BJ (cell line): ENCODE results near the gene LRMDA. TPM values are rescaled to one million over a fixed set of nuclear protein-coding genes. Genes with fewer than 3 reads are reported as not detected.
A peak's percentile ranks its signal among the peaks of the same experiment; 100 is the strongest.

ENCODE experiments used
- CTCF ChIA-PET: fragments of 350-600 bp; formaldehyde crosslinking; extraction: SDS; loops from one replicate; lab custom pipeline; 2021; ENCODE audit warnings: antibody characterized with exemption, inconsistent platforms; lab: Yijun Ruan, JAX
- POLR2A ChIA-PET: fragments of 300-600 bp; sonication (Branson Sonifier 250); formaldehyde crosslinking; extraction: SDS; loops from one replicate; lab custom pipeline; 2021; ENCODE audit warnings: antibody characterized with exemption; lab: Charles Lee
- DNase-seq: peaks from one replicate; pipeline ENCODE4 v3.0.0-alpha.2; 2011; ENCODE audit warnings: low read depth
- H3K27me3 ChIP-seq: 2 replicates; pipeline ENCODE4 v1.6.0; 2011; ENCODE audit warnings: low read length; ENCODE audit not compliant: control insufficient read depth, insufficient read depth
- H3K36me3 ChIP-seq: 2 replicates; pipeline ENCODE4 v1.5.1; 2011; ENCODE audit warnings: low read length; ENCODE audit not compliant: control insufficient read depth, insufficient read depth
- H3K4me3 ChIP-seq: 2 replicates; pipeline ENCODE4 v1.5.1; 2011; ENCODE audit warnings: low read depth, mild to moderate bottlenecking, control low read depth, low read length
- polyA plus RNA-seq: library from polyadenylated mRNA; depleted of rRNA; stranded (reverse); fragments of >200 nt; gene quantifications from 2 replicates; pipeline ENCODE4 v1.2.3, GENCODE V29; 2011
- TF ChIP-seq, protein P1 (sequence below): IDR thresholded peaks from 2 replicates; pipeline ENCODE4 v1.5.1; 2011; ENCODE audit warnings: low read depth, mild to moderate bottlenecking, control low read depth, inconsistent platforms, low read length, moderate library complexity; ENCODE audit not compliant: insufficient read depth

The LRMDA gene
- polyA plus RNA-seq, 1 experiment: not detected

DNA sequence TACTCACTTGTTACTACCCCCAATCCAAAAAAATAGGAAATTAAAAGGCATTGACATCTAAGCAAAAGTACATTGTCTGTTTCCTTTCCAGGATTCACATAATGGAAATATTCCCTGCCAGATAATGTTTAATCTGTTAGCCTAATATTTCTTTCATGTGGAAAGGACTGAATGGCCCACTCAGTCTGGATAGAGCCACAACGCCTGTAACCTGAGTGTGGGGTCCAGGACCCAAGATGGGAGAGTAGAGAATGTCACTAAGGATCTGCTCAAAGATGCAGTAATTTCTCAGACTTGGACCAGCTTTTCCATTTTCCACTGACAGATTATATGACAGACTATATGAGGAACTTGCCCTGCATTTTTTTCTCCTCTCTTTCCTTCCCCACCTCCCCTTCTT is 1117.3 kb downstream of the LRMDA start:
- no peaks in the 10 kb centered on the region for H3K36me3 ChIP-seq
- ChIA-PET POLR2A (no interaction called here), CTCF (interaction anchor here (1.0 to 1.1 kb wide), 2 partner anchors 210 to 457 kb away, joined by 3 read pairs; no protein-coding TSS in a partner anchor)
- DNase-seq: no peak
- TF ChIP-seq, protein P1, sequence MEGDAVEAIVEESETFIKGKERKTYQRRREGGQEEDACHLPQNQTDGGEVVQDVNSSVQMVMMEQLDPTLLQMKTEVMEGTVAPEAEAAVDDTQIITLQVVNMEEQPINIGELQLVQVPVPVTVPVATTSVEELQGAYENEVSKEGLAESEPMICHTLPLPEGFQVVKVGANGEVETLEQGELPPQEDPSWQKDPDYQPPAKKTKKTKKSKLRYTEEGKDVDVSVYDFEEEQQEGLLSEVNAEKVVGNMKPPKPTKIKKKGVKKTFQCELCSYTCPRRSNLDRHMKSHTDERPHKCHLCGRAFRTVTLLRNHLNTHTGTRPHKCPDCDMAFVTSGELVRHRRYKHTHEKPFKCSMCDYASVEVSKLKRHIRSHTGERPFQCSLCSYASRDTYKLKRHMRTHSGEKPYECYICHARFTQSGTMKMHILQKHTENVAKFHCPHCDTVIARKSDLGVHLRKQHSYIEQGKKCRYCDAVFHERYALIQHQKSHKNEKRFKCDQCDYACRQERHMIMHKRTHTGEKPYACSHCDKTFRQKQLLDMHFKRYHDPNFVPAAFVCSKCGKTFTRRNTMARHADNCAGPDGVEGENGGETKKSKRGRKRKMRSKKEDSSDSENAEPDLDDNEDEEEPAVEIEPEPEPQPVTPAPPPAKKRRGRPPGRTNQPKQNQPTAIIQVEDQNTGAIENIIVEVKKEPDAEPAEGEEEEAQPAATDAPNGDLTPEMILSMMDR: no peak
- H3K4me3 ChIP-seq: no peak overlapping the region
- no peaks in the 10 kb centered on the region for H3K27me3 ChIP-seq

DNA sequence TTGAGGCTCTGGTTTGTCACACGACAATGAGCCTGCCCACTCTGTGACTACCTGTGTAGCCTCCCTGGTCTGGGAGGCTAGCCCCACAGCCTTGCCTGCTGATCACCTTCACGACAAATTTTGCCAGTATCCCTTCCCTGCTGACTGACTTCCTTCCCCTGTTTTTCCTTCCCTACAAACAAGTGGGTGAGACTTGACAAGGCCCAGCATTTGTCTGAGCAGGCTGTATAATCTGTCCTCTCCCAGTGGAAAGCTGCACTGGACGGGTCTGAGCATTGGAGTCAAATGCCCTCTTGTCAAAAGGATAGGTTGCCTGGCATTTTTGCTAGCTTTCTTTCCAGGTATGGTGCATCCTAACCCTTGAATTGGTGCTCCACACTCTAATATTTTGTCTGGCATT is 1117.7 kb downstream of the LRMDA start:
- H3K27me3 ChIP-seq: no peaks in the 10 kb centered on the region
- POLR2A ChIA-PET: no interaction called here
- no peak for DNase-seq
- TF ChIP-seq, protein P1: no peak
- H3K36me3 ChIP-seq: no peaks in the 10 kb centered on the region
- H3K4me3 ChIP-seq: no peak overlapping the region
- CTCF ChIA-PET: interaction anchor here (0.7 to 1.1 kb wide), 3 partner anchors 211 to 456 kb away, joined by 3 read pairs; no protein-coding TSS in a partner anchor

DNA sequence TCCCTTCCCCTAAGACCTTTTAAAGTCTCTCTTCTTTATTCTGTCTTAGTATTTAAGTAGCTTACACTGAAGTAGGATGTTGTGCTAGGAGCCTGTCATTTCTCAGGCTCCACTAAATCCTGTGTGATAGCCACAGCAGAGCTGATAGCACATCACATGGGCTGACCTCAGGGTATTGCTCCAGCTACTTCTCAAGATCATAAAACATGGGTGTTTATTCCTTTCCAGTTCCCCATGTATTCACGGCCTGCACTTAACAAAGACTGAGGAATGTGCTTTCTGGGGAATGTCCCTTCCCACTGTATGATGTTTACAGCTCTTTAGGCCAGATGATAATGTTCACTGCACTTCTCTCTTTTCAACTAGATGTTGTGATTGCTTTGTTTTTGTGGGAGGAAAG is 1119.4 kb downstream of the LRMDA start:
- ChIA-PET POLR2A (no interaction called here), CTCF (interaction anchor here (0.9 kb wide), 1 partner anchor 434 kb away, joined by 3 read pairs; no protein-coding TSS in a partner anchor)
- TF ChIP-seq, protein P1: no peak
- no peak overlapping the region for H3K4me3 ChIP-seq
- no peaks in the 10 kb centered on the region for H3K36me3 ChIP-seq
- no peaks in the 10 kb centered on the region for H3K27me3 ChIP-seq
- peak; percentile 37 for DNase-seq

DNA sequence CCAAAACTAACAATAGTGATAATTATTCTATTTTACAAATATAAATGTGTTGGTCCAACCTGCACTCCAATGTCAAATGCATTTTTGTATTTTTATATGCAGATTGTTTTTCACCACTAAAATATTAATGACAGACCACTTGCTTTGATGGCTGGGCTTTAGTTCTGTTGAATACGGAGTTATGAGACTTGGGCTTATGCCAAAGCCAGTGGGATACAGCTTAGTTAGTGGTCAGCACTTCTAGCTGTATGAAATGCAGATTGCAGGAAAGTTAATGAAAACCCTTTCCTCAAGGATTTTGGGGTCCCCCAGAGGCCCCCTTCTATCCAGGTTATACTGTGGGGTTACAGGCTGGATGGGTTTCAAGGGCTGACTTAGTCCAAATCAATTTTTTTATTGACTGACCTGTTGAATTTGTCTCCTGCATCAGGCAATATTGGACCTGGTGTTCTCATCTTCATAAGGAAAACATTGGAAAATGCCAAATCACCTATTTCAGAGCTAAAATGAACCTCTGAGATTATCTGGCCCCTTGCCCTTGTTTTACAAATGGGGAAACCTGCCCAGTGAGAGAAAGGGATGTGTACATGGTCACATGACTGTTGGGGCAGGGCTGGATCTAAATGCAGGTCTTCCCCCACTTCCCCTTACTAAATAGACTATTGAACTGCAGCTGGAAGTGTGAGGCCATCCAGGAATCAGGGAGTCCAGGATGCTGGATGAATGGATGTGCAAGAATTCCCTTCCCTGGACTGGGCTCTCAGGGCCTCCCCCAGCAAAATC is 1120.9 kb downstream of the LRMDA start:
- no peak for DNase-seq
- ChIA-PET POLR2A (no interaction called here), CTCF (interaction anchor here (0.9 kb wide), 1 partner anchor 433 kb away, joined by 3 read pairs; no protein-coding TSS in a partner anchor)
- H3K27me3 ChIP-seq: no peaks in the 10 kb centered on the region
- no peaks in the 10 kb centered on the region for H3K36me3 ChIP-seq
- TF ChIP-seq, protein P1: no peak
- no peak overlapping the region for H3K4me3 ChIP-seq

DNA sequence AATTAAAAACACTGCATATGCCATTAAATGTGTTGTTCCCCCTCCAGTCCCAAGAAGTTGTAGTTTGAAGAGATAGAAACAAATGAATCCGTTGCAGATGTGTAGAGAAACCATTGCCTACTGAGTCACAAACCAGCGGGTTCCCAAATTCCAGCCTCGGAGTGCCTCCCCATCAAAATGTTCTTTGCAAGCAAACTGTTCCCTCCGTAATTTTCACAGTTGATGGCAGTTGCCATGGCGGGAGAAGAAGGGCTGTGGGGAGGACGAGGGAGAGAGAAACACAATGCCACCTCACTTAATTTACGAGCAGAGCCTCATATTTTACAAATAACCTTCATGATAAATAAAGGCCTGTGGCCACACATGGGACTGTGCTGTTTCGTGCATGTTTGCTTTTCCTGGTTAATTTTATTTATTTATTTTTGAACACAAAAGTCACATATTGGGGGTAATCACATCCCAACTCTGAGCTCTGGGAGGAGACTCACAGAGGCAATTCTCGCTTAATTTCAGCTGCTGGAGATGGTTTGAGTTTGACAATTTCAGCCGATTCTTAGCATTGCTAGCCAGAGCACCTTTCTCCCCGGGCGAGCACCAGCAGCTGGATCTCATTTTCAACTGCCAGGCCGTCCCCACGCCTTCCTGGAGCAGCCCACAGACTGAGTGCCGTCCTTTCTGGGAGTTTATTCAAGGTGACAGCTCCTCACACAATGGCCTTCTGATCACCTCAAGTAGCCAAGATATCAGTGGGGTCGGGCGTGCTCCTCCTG is 1122.0 kb downstream of the LRMDA start:
- H3K4me3 ChIP-seq: no peak overlapping the region
- DNase-seq: no peak
- TF ChIP-seq, protein P1: no peak
- CTCF ChIA-PET: interaction anchor here (1.2 kb wide), 1 partner anchor 432 kb away, joined by 3 read pairs; no protein-coding TSS in a partner anchor
- H3K36me3 ChIP-seq: no peaks in the 10 kb centered on the region
- POLR2A ChIA-PET: no interaction called here
- H3K27me3 ChIP-seq: no peaks in the 10 kb centered on the region
